H1 (cell line): Measurements from ENCODE around the gene SMYD1. TPM values are rescaled to one million over a fixed set of nuclear protein-coding genes. Genes with fewer than 3 reads are reported as not detected.
A peak's percentile ranks its signal among the peaks of the same experiment; 100 is the strongest.

ENCODE experiments used
- CBX5 ChIP-seq: fragments of 300-800, 300-1000 bp; sonication (generic); IDR thresholded peaks from 2 replicates; pipeline ENCODE4 v1.7.1; 2016; ENCODE audit warnings: antibody characterized with exemption, low read length, low read depth
- CHD2 ChIP-seq: IDR thresholded peaks from 2 replicates; pipeline ENCODE4 v1.6.1; 2012; ENCODE audit warnings: low read length, improper control_type of control experiment
- EP300 ChIP-seq, 2 experiments: IDR thresholded peaks; 1 replicate in 1 of 2; 2 replicates in 1 of 2; pipeline ENCODE4 v1.6.1; 2011 to 2012; ENCODE audit warnings: low read depth in 2 of 2, low read length in 2 of 2, mild to moderate bottlenecking in 2 of 2, borderline replicate concordance in 1 of 2, inconsistent platforms in 1 of 2, moderate library complexity in 1 of 2
- NRF1 ChIP-seq: IDR thresholded peaks from 2 replicates; pipeline ENCODE4 v1.6.1; 2011; ENCODE audit warnings: mild to moderate bottlenecking, low read depth, low read length, improper control_type of control experiment
- RBBP5 ChIP-seq: IDR thresholded peaks from 2 replicates; pipeline ENCODE4 v1.7.1; 2012; ENCODE audit warnings: low read depth, mild to moderate bottlenecking, inconsistent platforms, low read length, moderate library complexity, borderline replicate concordance
- SP2 ChIP-seq: IDR thresholded peaks from 2 replicates; pipeline ENCODE4 v1.6.1; 2012; ENCODE audit warnings: mild to moderate bottlenecking, low read length, inconsistent platforms
- TAF1 ChIP-seq: IDR thresholded peaks from 2 replicates; pipeline ENCODE4 v1.6.1; 2011; ENCODE audit warnings: mild to moderate bottlenecking, low read depth, low read length
- ZNF274 ChIP-seq: IDR thresholded peaks from 2 replicates; pipeline ENCODE4 v1.7.0; 2012; ENCODE audit warnings: low read length, borderline replicate concordance; ENCODE audit errors: extremely low read depth
- polyA plus RNA-seq, 7 experiments: library from polyadenylated mRNA; depleted of rRNA in 3 of 7; stranded (reverse) in 5 of 7; unstranded in 2 of 7; fragments of >200 nt in 5 of 7; fragments of 200-250 nt in 2 of 7; gene quantifications; 1 replicate in 5 of 7; 2 replicates in 1 of 7; 4 replicates in 1 of 7; pipeline versions ENCODE4 v1.2.1 to v1.2.3, GENCODE V29; 2011 to 2013; ENCODE audit warnings: missing spikeins in 2 of 7, mixed read lengths in 2 of 7
- total RNA-seq: library from RNA; stranded (reverse); fragmentation: NEBNext Ultra II Directional; extraction: Animal tissue kit (Norgen Biotek cat#: 25700); gene quantifications from 2 replicates; pipeline ENCODE4 v1.2.1, GENCODE V29; 2021

The SMYD1 gene
- total and polyA plus RNA-seq, 2 of the 8 experiments (the other 6 are each of a cell fraction or from before 2014, with no cell fraction given): 0.06 TPM; not detected in 1

DNA sequence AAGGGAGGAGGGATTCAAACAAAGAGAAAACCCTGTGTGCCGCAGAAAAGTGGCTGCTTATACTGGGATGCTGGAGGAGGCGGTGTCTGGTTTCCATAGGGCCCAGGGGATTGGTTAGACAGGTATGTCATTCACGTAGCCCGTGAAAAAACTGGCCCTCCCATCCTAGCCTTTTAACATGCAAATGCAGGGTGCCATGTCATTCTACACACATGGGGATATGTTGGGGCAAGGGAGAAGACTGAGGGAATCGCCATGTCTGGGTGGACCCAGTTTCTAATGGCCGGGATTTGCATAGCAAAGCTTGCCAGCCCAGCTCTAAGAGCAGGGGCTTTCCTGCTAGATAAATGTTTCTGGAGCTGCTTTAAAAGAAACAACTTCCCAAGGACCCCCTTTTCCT is 43.1 kb upstream of the SMYD1 start (continued):
- TF ChIP-seq CHD2: peak; percentile 26; the same call in 1 of the 2 replicates
- no peak for TF ChIP-seq ZNF274
- TF ChIP-seq RBBP5: no peak
- TF ChIP-seq EP300 (IDR thresholded peaks at IDR 0.05; ENCODE audit: borderline replicate concordance in 1 of 2, low read depth in 2 of 2, low read length in 2 of 2): no peak
- TF ChIP-seq TAF1: no peak
- TF ChIP-seq CBX5: no peak
- peak; percentile 42; the same call in 1 of the 2 replicates for TF ChIP-seq SP2
- TF ChIP-seq NRF1: no peak
- TF ChIP-seq, all 59 proteins: peak for 6
